PC-9 (cell line): ENCODE results near the gene KCNK13. TPM values are rescaled to one million over a fixed set of nuclear protein-coding genes. Genes with fewer than 3 reads are reported as not detected.
A peak's percentile ranks its signal among the peaks of the same experiment; 100 is the strongest.

Experiments used
- BruUV-seq: library from RNA; stranded (reverse); fragments of 400-500 nt; replicated peaks from 2 replicates; lab custom pipeline; 2021; lab: Mats Ljungman, UMichigan
- CTCF ChIA-PET: fragments of 300-600 bp; sonication (Branson Sonifier 250); formaldehyde crosslinking; loops from one replicate; lab custom pipeline; 2022; ENCODE audit warnings: antibody characterized with exemption; lab: Charles Lee
- POLR2A ChIA-PET: fragments of 300-600 bp; sonication (Branson Sonifier 250); formaldehyde crosslinking; loops from one replicate; lab custom pipeline; 2022; ENCODE audit warnings: antibody characterized with exemption; ENCODE audit not compliant: unreplicated experiment; lab: Charles Lee
- DNase-seq, 2 experiments: peaks; one replicate each; pipeline versions ENCODE4 v3.0.0 to v3.0.0-alpha.2; 2015 to 2022; ENCODE audit warnings: mixed read lengths in 1 of 2
- H2AFZ ChIP-seq: fragments of 200-600 bp; sonication (generic); 2 replicates; pipeline ENCODE4 v1.8.1; 2017; ENCODE audit warnings: antibody characterized with exemption
- H3F3A ChIP-seq: fragments of 200-600 bp; sonication (generic); 2 replicates; pipeline ENCODE4 v1.8.1; 2017; ENCODE audit warnings: antibody characterized with exemption, mild to moderate bottlenecking, low read depth; ENCODE audit not compliant: insufficient read depth
- H3K27ac ChIP-seq: fragments of 200-600 bp; sonication (generic); 2 replicates; pipeline ENCODE4 v1.6.1; 2016; ENCODE audit warnings: mixed run types
- H3K27me3 ChIP-seq: fragments of 200-600 bp; sonication (generic); 2 replicates; pipeline ENCODE4 v1.6.1; 2016; ENCODE audit warnings: low read depth, mixed run types; ENCODE audit not compliant: insufficient read depth
- H3K36me3 ChIP-seq: fragments of 200-600 bp; sonication (generic); 2 replicates; pipeline ENCODE4 v1.6.1; 2016; ENCODE audit warnings: low read depth, mixed run types
- H3K4me1 ChIP-seq: fragments of 200-600 bp; sonication (generic); replicated peaks from 2 replicates; pipeline ENCODE4 v1.6.1; 2016; ENCODE audit warnings: mixed run types; ENCODE audit not compliant: insufficient read depth
- H3K4me2 ChIP-seq: fragments of 200-600 bp; sonication (generic); 2 replicates; pipeline ENCODE4 v1.6.1; 2017; ENCODE audit warnings: mixed run types
- H3K4me3 ChIP-seq: fragments of 200-600 bp; sonication (generic); 2 replicates; pipeline ENCODE4 v1.6.1; 2016; ENCODE audit warnings: mixed run types
- H3K79me2 ChIP-seq: fragments of 200-600 bp; sonication (generic); 2 replicates; pipeline ENCODE4 v1.6.1; 2017; ENCODE audit warnings: low read depth, mixed run types
- H3K9me2 ChIP-seq: fragments of 200-600 bp; sonication (generic); 2 replicates; pipeline ENCODE4 v1.8.1; 2017; ENCODE audit warnings: mild to moderate bottlenecking; ENCODE audit not compliant: insufficient read depth
- H3K9me3 ChIP-seq: fragments of 200-600 bp; sonication (generic); 2 replicates; pipeline ENCODE4 v1.8.1; 2016; ENCODE audit warnings: low read depth; ENCODE audit not compliant: insufficient read depth
- H4K20me1 ChIP-seq: fragments of 200-600 bp; sonication (generic); 2 replicates; pipeline ENCODE4 v1.8.1; 2017; ENCODE audit not compliant: insufficient read depth
- CTCF ChIP-seq: fragments of 200-600 bp; sonication (generic); conservative IDR thresholded peaks from 2 replicates; pipeline ENCODE4 v1.6.1; 2017; ENCODE audit warnings: mixed run types, antibody characterized with exemption, mild to moderate bottlenecking, moderate library complexity
- EZH2 ChIP-seq: fragments of 200-600 bp; sonication (generic); IDR thresholded peaks from 2 replicates; pipeline ENCODE4 v1.8.0; 2017; ENCODE audit warnings: antibody characterized with exemption, low read depth
- intact Hi-C: fragments of 100-400 bp; cut with micrococcal nuclease; formaldehyde crosslinking; loops from one replicate; pipeline ENCODE4 v1.10.0; 2022; ENCODE audit not compliant: unreplicated experiment
- total RNA-seq: library from RNA; stranded (reverse); gene quantifications from 2 replicates; pipeline ENCODE4 v1.2.3, GENCODE V29; 2021

Gene KCNK13
- total RNA-seq, 1 experiment from 2014 or later, result not detected

GRCh38 chr14:90093942-90094595 is 32.3 kb downstream of the KCNK13 start:
- no peaks in the 10 kb centered on the region for H3K9me2 ChIP-seq
- BruUV-seq, result no TSS peak
- no peaks in the 10 kb centered on the region for H4K20me1 ChIP-seq
- H2AFZ ChIP-seq, result no peak overlapping the region
- peaks cover 29% of the 10 kb centered on the region for H3K4me1 ChIP-seq
- peak in 1 of 2 experiments; percentile 89 for DNase-seq
- H3K9me3 ChIP-seq, result no peaks in the 10 kb centered on the region
- no peak overlapping the region for H3K4me3 ChIP-seq
- no peaks in the 10 kb centered on the region for H3K36me3 ChIP-seq
- TF ChIP-seq EZH2 (no peak), CTCF (no peak)
- no peaks in the 10 kb centered on the region for H3K79me2 ChIP-seq
- intact Hi-C loops, result no loop called here
- peak overlapping the region; percentile 57 for H3K27ac ChIP-seq
- CTCF ChIA-PET, result no interaction called here
- H3F3A ChIP-seq, result peaks cover 8% of the 10 kb centered on the region; the same call in 1 of the 2 replicates
- POLR2A ChIA-PET, result no interaction called here
- H3K27me3 ChIP-seq, result no peaks in the 10 kb centered on the region
- H3K4me2 ChIP-seq, result peak overlapping the region; percentile 41

GRCh38 chr14:90095096-90095495 is 33.3 kb downstream of the KCNK13 start:
- Histone ChIP-seq H3K4me1 (peaks cover 29% of the 10 kb centered on the region), H3K4me3 (no peak overlapping the region), H3K79me2 (no peaks in the 10 kb centered on the region), H3F3A (peaks cover 8% of the 10 kb centered on the region; the same call in 1 of the 2 replicates), H3K36me3 (no peaks in the 10 kb centered on the region), H3K9me3 (no peaks in the 10 kb centered on the region), H3K4me2 (no peak overlapping the region), H2AFZ (no peak overlapping the region), H4K20me1 (no peaks in the 10 kb centered on the region), H3K9me2 (no peaks in the 10 kb centered on the region), H3K27me3 (no peaks in the 10 kb centered on the region), H3K27ac (no peak overlapping the region)
- POLR2A ChIA-PET, result no interaction called here
- BruUV-seq, result no TSS peak
- no peak for TF ChIP-seq CTCF
- TF ChIP-seq EZH2, result no peak
- CTCF ChIA-PET, result no interaction called here
- intact Hi-C loops, result no loop called here
- no peak for DNase-seq

- Histone ChIP-seq H3K4me2 (no peak overlapping the region), H2AFZ (no peak overlapping the region), H3K36me3 (no peaks in the 10 kb centered on the region), H3K4me3 (no peak overlapping the region), H3K9me3 (no peaks in the 10 kb centered on the region), H4K20me1 (no peaks in the 10 kb centered on the region), H3K79me2 (no peaks in the 10 kb centered on the region), H3K9me2 (no peaks in the 10 kb centered on the region), H3K4me1 (peaks cover 21% of the 10 kb centered on the region), H3K27ac (no peak overlapping the region), H3F3A (peaks cover 8% of the 10 kb centered on the region; the same call in 1 of the 2 replicates), H3K27me3 (no peaks in the 10 kb centered on the region)
- TF ChIP-seq CTCF (no peak), EZH2 (no peak)
- ChIA-PET CTCF (no interaction called here), POLR2A (no interaction called here)
- no TSS peak for BruUV-seq
- intact Hi-C loops, result no loop called here
- no peak for DNase-seq
Measured at GRCh38 chr14:90096566-90096965, 34.8 kb downstream of the KCNK13 start.
